Stimulated activated CD8-positive, alpha-beta memory T cell treated with anti-CD3 and anti-CD28 coated beads, Interleukin-4, amount 100 ng/mL, for 24 hours (primary cell): Measurements from ENCODE around the gene PGAP3.
"Not testable (repeated sequence)": the region's sequence is repeated elsewhere in the genome, so short reads cannot be mapped to it uniquely, and the experiment has no call there.

Experiments used
- DNase-seq: peaks from one replicate; pipeline ENCODE4 v3.0.0-alpha.2; 2020; ENCODE audit warnings: low read depth

The PGAP3 gene

DNA sequence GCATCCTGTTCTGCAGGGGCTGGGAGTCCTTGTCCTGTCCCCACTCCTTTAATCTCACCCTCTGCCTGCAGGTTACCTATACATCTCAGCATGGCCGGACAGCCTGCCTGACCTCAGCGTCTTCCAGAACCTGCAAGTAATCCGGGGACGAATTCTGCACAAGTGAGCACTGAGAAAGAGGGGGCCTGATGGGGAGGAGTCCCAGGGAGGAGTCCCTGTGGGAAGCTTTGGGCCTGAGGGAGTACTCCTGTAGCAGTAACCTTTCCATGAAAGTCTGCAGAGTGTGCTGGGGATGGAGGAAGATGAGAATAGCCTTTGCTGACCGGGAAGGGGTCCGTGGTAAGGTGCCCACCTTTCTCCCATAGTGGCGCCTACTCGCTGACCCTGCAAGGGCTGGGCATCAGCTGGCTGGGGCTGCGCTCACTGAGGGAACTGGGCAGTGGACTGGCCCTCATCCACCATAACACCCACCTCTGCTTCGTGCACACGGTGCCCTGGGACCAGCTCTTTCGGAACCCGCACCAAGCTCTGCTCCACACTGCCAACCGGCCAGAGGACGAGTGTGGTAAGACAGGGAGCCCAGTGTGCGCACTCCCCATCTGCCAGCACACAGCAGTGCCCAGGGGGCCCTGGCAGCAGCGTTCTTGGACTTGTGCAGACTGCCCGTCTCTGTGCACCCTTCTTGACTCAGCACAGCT lies 27.7 kb upstream of the PGAP3 start:
- no peak for DNase-seq

DNA sequence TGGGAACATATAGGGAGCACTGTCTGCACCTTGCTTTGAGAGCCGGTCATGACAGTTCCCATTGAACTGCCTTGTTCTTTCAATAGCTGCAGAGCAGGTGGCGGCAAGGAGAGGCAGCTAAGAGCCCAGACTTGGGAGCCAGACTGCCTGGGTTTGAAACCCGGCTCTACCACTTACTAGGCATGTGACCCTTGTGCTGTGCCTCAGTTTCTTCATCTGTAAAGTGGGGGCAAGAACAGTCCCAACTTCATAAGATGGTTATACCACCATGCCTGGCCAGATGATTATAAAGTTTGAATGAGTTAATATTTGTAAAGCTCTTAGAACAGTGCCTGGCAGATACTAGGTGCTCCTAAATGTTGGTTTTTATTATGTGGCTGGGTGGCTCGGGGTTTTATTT lies 26.4 kb upstream of the PGAP3 start:
- no peak for DNase-seq

GRCh38 chr17:39711851-39712250 lies 24.0 kb upstream of the PGAP3 start:
- no peak for DNase-seq

DNA sequence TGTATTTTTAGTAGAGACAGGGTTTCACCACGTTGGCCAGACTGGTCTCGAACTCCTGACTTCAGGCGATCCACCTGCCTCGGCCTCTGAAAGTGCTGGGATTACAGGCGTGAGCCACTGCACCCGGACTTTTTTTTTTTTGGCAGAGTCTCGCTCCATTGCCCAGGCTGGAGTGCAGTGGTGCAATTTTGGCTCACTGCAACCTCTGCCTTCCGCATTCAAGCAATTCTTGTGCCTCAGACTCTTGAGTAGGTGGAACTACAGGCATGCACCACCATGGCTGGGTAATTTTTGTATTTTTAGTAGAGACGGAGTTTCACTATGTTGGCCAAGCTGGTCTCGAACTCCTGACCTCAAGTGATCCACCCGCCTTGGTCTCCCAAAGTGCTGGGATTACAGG lies 23.2 kb upstream of the PGAP3 start:
- not testable (repeated sequence) for DNase-seq

- DNase-seq: no peak
Observed at GRCh38 chr17:39709998-39710964, 22.4 kb upstream of the PGAP3 start.

DNA sequence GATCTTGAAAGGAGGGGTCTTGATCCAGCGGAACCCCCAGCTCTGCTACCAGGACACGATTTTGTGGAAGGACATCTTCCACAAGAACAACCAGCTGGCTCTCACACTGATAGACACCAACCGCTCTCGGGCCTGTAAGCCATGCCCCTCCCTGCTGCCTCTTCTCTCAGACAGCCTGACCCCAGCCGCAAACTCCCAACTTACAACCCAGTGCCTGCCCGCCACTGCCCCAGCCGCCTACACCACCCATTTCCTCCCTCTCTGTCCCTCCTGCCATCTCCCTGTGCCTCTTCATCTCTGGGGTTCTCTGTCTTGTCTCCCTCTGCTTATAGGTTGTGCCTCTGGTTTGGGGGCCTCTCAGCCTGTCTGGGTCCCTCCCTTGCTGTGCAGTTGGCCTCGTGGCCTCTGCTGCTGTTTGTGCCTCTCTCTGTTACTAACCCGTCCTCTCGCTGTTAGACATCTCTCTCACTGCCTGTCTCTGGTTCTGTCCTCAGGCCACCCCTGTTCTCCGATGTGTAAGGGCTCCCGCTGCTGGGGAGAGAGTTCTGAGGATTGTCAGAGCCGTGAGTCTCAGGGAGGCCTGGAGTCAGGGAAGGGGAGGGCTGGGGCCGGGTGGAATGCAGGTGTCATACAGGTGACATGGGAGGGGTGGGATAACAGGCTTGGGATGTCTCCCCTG lies 21.6 kb upstream of the PGAP3 start:
- no peak for DNase-seq

- no peak for DNase-seq
Observed at GRCh38 chr17:39706921-39707337, 19.1 kb upstream of the PGAP3 start.

GRCh38 chr17:39706383-39706782 lies 18.5 kb upstream of the PGAP3 start:
- no peak for DNase-seq

GRCh38 chr17:39705786-39706348 lies 18.0 kb upstream of the PGAP3 start:
- DNase-seq: no peak

DNA sequence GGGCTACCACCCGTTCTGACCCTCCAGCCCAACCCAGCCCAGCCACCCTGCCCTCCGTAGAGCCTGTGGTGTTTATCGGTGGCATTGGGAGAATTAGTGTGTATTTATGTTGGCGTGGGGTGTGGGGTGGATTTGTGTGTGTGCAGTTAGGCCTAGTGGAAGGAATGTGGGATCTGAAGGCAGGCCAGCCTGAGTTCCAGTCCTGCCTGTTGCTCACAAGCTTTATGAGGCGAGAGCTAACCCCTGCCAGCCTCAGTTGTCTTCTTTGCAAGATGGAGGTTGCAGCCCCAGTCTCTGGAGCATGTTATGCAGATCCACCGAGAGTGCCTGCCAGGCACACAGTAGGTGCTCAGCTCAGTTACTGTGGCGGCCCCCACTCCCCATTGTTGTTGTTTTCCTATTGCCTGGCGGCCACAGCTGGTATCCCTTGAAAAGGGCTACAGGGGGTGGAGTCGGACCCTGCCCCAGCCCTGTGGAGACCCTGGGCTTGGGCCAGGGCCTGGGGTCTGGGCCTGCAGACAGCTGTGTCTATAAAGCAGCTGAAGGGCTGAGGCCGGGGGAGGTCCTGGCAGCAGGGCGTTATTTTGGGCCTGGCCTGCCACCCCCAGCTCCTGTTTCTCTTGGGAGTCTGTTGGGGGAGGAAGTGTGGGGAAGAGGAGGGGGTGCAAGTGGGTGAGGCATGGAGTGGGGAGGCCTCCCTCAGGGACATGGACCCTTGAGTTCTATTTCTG lies 17.1 kb upstream of the PGAP3 start:
- DNase-seq: no peak

GRCh38 chr17:39703913-39704312 lies 16.1 kb upstream of the PGAP3 start:
- DNase-seq: no peak

DNA sequence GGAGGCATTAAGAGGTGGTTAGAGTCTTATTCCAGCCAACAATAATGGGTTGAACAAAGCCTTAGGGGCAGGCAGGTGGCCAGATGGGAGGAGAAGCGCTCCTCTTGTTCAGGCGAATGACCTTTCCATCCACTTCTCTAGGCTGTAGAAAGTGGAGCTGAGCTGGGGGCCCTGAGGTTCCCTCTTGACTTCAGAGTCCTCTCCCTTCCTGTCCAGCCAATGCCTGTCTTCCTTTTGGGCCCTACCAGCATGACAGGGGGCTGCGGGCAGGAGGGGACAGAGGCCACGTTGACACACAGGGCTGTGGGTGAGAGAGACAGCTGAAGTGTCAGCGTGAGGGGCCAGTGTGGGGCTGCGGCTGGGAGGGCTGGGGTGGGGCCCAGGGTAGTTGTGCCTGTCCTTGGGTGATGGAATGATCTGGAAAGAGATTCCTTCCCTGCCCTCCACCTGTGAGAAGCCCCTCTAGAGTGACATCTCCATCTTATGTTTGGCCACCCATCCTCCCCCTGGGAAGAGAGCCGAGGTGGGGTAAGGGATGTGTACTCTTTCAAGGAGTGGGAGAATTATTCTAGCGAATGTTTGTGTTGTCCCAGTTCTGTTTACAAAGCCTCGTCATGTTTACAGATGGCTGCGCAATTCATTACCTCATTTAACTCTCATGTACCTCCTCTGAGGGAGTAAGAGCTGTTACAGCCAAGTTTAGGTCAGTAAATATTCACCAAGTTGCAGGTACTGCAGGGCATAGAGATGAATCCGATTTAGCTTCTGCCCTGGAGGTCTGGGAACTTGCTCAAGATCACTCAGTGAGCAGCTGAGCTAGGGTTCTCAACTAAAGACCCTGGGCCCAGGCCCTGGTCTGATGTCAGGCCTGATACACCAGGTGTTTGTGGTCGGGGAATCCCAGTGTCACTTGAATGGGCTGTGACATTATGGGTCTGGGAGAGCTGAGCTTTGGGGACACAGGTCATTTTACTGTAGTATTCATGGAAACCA lies 15.3 kb upstream of the PGAP3 start:
- no peak for DNase-seq

- DNase-seq: no peak
Observed at GRCh38 chr17:39701784-39702422, 14.0 kb upstream of the PGAP3 start.

DNA sequence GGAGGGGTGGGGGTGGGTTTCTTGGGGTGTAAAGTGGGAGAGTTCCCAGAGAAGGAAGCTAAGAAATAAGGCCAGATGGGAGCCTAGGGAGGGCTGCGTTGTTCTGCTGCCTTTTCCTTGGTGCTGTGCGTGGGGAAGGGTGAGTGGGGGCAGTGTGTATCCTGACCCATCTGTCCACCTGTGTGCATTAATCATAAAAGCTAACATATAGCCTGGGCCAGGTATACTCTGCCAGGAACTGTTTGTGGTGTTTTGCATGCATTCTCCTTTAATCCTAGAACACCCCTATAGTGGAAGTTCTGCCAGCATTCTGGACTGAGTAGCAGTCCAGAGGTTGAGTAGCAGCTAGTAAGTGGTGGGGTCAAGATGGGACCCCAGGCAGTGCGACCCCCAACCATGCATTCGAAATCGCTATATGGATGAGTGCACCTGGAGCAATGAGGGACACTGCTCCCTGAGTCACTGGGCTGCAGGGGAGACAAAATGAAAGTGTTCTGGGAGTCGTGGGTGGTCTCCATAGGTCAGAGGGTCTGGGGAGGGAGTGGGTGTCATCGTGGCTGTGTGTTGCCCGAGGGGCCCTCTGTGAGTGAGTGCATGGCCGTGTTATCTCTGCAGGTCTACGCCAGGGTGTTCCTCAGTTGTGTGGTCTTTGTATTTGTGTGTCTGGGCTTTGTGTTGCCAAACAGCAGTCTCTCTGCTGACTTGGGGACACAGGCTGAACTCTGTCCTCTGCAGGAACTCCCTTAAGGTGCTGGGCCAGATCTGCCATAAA lies 13.3 kb upstream of the PGAP3 start:
- DNase-seq: no peak

DNA sequence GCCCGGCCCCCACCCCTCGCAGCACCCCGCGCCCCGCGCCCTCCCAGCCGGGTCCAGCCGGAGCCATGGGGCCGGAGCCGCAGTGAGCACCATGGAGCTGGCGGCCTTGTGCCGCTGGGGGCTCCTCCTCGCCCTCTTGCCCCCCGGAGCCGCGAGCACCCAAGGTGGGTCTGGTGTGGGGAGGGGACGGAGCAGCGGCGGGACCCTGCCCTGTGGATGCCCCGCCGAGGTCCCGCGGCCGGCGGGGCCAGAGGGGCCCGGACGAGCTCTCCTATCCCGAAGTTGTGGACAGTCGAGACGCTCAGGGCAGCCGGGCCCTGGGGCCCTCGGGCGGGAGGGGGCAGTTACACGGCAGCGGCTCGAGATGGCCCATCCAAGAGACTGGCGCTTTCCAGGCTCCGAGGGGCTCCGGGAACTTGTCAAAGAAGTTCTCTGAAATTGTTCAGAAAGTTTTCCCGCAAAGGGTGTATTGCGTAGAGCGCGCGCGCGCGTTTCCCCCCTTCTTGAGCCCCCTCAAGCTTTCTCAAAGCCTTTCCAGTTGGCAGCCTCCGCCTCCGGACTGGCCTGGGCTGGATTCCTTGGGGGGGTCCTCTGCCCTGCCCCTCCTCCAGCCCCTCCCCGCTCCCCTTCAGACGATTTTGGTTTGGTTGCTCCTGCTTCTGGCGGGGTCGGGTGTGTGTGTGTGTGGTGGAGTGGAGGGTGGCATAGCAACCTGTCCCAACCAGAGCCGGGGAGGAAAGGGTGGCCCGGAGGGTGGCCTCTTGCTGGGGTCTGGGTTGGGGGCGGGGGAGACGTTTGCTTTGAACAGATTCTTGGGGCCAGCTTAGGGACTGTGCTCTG lies 12.5 kb upstream of the PGAP3 start:
- no peak for DNase-seq

DNA sequence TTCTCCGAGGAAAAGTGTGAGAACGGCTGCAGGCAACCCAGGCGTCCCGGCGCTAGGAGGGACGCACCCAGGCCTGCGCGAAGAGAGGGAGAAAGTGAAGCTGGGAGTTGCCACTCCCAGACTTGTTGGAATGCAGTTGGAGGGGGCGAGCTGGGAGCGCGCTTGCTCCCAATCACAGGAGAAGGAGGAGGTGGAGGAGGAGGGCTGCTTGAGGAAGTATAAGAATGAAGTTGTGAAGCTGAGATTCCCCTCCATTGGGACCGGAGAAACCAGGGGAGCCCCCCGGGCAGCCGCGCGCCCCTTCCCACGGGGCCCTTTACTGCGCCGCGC lies 11.9 kb upstream of the PGAP3 start, which contains the start of gene ERBB2:
Gene ERBB2, plus strand, starts transcription at position 247 of the 330 bp plus-strand sequence. CDS start 175 bp downstream, outside the sequence.
- no peak for DNase-seq

GRCh38 chr17:39699157-39699817 lies 11.4 kb upstream of the PGAP3 start:
- DNase-seq: not testable (repeated sequence)

GRCh38 chr17:39697961-39698360 lies 10.1 kb upstream of the PGAP3 start:
- no peak for DNase-seq
